NCI-H1092 (cell line): Measurements from ENCODE around the gene ZBTB39.
"Not testable (repeated sequence)": the region's sequence is repeated elsewhere in the genome, so short reads cannot be mapped to it uniquely, and the experiment has no call there.

Experiments used
- DNase-seq: peaks from one replicate; lab custom pipeline; 2025; lab: John Stamatoyannopoulos, UW

Gene ZBTB39

DNA sequence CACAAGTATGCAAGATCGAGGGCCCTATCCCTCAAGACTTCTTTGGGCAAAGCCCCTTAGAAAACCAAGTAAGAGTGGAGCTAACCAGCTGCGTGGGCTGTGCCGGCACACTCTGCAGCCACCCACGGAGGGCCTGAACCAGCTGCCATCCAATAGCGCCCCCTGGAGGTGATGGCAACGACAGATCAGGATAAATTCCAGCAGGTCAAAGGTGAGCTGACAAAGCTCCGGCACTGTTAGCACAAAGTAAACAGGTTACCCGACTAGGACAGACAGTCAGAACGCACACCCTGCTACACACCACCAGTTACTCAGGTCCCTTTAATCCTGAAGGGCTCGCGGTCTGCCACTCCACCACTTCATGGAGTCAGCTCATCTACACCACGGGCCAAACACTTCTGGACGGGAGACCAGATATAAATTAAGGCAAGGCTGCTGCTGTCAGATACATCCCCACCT, 4.9 kb downstream of the ZBTB39 start:
- no peak for DNase-seq

DNA sequence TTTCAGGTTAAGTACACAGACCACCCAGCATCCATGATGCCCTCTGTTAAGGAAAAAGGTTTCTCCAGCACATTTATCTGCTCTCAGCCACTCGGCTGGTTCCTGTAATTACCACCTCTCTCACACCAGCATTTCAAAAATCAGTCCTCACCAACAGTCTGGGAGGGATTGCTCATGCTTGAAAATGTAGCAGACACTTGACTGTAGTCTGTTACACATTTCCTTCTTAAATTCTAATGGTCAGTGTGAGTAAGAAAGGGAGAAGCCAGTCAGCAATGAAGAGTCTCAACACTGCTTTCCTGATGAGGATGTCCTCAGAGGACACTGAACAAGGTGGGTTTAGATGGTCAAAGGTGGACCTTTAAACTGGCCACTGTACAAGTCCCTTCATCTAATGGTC, 6.0 kb downstream of the ZBTB39 start:
- DNase-seq: no peak

DNA sequence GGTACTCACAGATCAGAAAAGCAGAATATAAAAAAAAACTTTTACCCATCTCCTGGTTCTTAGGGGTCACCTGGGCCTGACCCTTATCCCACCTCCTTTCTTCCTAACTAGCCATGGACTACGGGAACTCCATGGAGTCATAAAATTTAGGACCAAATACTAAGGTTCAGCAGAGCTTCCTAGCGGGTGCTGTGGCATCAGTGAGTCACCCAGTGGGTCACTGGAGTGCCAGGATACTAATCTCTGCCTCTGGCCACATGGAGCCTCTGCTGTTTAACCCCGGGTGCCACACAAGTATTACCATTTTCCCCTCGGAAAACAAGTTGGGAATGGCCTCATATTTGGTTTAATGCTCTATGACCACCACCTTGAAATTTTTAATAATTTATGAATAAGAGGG, 6.9 kb downstream of the ZBTB39 start:
- DNase-seq: no peak

DNA sequence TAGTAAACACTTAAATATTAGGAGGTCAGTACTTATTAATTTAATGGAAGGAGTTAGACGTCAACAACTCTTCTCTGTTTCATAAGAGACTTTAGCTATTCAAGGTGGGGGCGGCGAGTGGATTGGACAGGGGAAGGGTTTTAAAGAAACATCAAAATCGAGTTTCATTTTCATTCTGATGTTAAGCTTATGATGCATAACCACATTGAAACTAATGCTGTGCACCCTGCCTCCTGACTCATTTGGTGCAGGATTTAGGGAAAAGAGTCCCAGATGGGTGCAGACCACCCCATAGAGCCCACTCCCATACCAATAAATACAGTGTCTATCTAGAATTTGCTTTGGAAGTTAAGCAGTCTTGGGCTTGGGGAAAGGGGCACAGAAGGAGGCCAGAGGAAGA, 7.4 kb downstream of the ZBTB39 start:
- no peak for DNase-seq

DNA sequence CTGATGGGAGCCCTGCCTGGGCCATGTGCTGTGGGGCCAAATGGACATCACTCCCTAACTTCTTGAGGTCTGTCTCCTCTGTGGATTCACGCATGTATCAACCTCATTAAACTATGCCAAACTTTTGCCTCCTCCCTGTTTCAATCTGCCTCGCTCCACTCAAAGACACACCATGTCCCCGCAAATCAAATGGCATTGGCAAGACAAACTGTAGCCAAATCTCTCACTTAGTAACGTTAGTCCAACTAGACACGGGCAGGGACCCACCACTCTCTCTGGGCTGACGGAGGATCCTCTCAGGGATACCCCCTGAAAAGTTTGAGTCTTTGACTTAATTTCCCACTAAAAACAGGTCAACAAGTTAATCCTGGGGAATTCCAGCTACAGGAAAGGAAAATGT, 8.0 kb downstream of the ZBTB39 start:
- no peak for DNase-seq

DNA sequence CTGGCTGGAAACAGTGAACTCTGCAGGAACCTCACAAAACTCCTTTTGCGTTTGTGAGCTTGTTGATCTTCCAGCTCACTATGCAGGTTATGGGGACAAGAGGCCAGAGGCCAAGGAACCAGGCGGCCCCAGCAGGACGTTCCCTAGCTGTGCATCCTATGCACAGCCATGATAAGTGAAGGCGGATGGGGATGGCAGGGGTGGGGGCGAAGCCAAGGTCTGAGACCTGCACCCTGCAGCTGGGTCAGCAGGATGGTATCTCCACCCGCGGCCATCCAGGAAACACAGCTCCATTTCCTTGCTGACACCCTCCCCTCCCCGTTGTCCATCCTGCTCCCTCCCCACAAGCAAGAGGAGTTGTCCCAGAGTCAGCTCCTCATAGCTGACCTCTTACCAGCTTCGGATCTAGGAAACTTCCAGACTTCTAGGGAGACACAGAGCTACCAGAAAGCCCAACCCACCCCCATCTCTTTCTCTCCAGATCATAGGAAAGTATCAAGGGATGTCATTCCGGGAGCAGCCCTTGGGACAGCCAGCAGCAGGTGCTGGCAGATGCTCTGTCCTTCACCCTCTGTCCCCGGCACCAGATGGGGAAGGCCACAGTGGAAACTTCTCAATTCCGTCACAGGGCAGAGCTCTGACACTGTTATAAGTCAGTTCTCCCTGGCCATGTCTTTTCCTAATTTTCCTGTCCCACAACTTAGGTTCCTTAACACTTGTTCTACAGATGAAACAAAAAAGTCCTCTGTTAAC, 9.4 kb downstream of the ZBTB39 start:
- DNase-seq: no peak

DNA sequence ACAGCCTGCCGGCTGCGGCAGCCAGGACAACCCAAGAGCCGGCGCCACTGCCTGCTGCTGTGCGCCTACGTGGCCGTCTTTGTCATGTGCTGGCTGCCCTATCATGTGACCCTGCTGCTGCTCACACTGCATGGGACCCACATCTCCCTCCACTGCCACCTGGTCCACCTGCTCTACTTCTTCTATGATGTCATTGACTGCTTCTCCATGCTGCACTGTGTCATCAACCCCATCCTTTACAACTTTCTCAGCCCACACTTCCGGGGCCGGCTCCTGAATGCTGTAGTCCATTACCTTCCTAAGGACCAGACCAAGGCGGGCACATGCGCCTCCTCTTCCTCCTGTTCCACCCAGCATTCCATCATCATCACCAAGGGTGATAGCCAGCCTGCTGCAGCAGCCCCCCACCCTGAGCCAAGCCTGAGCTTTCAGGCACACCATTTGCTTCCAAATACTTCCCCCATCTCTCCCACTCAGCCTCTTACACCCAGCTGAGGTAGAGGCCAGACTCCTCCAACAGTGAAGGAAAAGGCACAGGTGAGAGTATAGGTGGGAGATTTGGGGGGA, 10.3 kb downstream of the ZBTB39 start:
- no peak for DNase-seq

DNA sequence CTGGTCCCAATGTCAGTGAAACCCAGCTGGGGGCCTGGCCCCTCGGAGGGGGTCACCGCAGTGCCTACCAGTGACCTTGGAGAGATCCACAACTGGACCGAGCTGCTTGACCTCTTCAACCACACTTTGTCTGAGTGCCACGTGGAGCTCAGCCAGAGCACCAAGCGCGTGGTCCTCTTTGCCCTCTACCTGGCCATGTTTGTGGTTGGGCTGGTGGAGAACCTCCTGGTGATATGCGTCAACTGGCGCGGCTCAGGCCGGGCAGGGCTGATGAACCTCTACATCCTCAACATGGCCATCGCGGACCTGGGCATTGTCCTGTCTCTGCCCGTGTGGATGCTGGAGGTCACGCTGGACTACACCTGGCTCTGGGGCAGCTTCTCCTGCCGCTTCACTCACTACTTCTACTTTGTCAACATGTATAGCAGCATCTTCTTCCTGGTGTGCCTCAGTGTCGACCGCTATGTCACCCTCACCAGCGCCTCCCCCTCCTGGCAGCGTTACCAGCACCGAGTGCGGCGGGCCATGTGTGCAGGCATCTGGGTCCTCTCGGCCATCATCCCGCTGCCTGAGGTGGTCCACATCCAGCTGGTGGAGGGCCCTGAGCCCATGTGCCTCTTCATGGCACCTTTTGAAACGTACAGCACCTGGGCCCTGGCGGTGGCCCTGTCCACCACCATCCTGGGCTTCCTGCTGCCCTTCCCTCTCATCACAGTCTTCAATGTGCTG, 11.0 kb downstream of the ZBTB39 start:
- no peak for DNase-seq

DNA sequence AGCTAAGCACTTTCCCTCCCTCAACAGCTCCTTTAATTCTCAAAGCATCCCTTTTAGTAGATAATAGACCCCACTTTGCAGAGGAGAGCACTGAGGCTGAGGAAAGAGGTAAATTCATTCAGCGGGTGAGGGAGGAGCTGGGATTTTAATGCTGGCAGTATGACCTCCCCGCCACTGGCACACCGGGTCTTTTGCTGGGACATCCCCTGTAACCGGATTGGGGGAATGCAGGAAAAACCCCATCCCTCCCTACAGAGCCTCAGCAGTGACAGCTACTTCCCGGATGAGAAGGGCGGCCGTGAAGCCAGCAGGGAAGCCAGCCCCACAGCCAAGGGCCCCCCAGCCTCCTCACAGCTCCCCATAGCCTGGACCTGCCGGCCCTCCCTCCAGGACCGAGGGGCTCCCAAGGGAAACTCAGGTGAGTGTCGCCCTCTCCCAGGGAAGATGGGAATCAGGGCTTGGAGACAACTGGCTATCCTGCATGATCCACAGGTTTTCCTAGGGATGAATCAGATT, 12.1 kb downstream of the ZBTB39 start:
- DNase-seq: no peak

DNA sequence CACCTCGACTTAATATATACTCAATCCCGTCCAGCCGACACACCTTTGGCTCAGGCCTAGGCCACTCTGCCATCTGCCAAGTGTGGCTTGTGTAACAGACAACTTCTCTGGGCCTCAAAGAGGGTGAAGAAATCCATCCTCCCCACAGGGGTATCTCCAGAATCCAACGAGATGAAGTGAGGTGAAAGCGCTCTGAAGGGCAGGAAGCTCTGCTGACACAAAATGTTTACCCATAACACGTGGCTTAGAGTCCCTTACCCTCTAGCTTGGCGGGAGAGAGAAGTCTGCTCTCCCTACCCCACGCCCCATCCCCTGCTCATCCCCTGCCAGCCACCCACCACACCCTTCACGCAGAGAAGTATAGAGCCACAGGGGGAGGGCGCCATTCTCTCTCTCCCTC, 13.0 kb downstream of the ZBTB39 start:
- DNase-seq: no peak

DNA sequence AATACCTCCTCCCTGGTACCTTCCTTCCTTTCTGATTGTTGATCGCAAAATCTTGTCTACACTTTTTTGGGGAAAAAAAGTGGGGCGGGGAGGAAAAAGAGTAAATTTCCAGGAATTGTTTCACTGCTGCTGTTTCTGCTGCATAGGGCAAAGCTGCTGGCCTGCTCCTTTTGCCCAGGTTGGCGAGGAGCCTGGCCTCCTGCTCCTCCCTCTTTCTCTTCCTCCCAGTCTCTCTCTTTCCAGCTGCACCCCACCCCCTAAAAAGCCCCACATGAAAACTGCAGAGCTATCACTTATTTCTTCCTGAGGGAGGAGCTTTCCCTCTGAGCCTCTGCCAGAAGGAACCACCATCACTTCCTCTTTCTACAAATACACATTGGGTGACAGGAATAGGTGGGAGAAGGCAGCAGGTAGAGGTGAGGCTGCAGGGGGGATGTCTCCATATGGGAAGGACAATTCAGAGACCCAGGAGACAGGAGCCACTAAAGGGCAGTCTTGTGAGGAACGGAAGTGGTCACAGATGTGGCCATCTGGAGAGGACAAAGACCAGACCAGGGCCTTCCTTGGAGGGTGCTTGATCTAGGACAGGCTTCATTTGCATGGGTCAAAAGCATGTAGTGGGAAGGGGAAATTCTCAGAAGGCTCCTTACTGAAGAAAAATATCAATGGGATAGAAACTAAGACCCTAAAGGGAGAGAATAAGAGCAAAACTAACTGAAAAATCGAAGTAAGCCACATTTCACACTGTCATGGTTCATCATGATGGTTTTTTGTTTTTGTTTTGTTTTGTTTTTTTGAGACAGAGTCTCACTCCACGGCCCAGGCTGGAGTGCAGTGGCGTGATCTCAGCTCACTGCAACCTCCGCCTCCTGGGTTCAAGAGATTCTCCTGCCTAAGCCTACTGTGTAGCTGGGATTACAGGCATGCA, 14.8 kb downstream of the ZBTB39 start:
- DNase-seq: no peak

DNA sequence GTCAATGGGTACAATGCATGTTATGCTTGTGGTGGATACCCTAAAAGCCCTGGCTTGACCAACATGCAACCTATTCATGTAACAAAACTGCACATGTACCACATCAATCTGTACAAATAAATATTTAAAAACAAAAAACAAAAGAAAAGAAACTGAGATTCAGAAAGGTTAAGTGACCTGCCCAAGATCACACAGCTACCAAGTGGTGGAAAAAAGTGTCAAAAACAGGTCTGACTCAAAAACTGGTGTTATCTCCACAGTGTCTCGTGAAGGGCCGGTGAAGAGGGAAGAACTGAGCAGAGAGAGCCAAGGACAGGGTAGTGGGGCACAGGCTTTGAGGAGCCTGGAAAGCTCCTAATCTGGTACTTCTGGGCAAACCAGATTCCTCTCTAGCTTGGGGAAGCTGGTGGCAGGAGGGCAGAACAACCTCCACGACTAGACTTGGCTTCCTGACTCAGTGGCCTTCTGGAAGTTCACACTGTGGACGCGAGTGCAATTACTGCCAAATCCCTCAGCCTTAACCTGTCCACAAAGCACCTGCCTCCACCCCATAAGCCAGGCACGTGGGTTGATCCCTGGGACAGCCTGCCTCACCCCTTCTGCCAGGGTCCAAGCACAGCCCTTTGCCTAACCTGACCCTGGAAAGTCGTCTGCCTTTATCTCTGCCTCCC, 15.6 kb downstream of the ZBTB39 start:
- DNase-seq: no peak

DNA sequence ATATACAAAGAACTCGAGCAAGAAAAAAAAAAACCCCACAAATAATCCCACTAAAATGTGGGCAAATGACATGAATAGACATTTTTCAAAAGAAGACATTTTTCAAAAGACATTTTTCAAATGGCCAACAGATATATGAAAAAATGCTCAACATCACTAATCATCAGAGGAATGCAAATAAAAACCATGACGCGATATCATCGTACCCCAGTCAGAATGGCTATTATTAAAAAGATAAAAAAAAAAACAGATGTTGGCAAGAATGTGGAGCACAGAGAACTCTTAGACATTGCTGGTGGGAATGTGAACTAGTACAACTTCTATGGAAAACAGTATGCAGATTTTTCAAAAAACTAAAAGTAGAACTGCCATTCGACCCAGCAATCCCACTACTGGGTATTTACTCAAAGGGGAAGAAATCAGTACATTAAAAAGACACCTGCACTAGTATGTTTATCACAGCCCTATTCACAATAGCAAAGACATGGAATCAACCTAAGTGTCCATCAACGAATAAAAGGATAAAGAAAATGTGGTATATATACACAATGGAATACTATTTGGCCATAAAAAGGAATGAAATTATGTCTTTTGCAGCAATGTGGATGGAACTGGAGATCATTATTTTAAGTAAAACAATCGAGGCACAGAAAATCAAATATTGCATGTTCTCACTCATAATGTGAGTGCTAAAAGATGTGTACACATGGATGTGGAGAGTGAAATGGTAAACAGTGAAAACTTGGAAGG, 16.3 kb downstream of the ZBTB39 start:
- DNase-seq: no peak

DNA sequence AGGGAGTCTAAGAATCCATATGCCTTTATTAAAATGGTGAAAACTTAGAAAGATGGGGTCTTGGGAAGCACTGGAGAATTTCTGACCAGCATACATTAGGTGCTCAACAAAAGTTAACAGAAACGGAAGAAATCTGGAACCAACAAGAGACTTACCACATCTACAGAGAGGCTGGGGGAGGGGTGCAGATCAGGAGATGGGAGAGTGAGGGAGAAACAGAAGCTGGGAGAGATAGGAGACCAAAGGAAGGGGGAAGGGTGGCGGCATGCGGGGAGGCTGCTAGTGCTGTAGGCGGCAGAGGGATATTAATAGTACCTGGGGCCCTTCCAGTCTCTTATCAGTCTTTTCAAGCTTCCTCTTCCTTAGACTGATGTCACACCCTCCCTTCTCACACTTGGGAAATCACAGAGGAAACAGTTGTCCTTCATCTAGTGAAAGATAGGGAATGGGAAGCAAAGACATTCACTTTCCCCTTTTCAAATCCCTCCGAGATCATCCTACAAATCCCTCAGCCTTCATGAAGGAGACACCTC, 18.1 kb downstream of the ZBTB39 start:
- no peak for DNase-seq

DNA sequence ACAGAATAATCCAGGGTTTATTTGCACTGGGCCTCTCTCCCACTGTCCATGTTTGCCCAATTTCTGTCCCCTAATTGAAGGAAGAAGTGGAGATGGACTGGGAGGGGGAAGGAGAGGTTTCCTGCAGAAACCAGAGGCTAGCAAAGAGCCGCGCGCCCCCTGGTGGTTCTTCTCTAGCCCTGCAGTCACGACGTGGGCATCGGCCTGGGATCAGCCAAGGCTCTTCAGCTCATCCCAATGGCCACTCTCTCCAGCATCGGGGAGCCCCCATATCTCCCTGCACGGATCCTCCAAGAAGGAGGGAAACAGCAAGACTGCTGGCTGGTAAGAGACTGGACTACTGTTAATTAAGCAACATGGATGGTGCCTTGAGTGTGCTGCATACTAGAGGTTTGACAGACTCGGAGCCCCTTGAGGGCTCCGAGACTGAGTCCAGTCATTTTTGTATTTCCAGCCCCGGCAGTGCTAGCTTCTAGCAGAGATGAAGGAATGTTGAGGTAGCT, 18.7 kb downstream of the ZBTB39 start:
- peak; percentile 19 for DNase-seq

DNA sequence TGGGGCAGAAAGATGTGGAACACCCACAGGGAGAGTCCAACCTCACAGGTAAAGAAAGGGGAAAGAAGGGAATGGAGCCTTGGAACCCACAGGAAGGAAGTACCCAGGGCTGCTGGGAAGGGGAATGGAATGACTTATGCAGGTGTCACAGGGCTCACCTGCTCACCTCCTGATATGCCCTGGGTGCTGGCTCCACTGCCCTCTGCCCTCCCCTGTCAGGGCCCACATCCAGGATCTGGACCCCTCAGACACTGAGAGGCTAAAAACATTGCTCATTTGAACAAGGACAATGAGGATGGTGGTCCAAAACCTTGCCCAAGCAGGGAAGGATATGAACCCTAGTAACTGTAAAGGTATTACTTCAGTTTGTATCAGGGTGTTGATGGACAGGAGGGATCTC, 19.3 kb downstream of the ZBTB39 start:
- no peak for DNase-seq

DNA sequence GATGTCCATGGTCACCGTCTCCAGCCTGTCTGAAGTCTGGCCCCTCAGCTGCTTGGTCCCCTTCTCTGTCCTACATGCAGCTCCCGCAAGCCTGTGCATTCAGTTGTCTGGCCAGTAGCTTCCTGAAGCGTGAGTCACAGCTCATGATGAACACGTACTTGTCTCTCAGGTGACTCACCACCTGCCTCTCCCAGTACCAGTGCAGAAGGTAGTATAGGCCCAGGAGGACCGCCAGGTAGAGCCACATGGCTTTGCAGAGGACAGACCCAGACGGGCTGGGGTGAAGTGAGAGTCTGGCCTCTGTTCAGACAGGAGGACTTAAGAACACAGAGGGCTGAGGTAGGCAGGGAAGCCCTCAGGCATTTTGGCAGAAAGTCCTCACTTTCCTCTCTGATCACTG, 20.6 kb downstream of the ZBTB39 start:
- DNase-seq: not testable (repeated sequence)

DNA sequence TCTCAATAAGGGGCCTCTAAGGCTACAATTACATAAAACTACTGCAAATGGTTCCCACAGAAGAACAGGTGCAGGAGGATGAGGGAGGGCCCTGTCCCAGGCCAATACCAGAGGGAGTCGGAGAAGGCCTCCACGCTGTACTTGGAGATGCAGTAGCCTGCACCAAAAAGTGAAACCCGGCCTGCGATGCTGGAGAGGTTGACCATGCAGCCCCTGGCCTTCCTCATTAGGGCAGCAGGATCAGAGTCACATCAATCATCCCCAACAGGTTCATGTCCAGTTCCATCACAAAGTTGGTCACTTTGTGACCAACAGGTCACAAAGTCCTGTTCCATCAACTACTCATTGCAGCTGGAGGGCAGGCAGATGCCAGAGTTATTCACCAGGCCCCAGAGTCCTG, 23.0 kb downstream of the ZBTB39 start:
- DNase-seq: no peak

DNA sequence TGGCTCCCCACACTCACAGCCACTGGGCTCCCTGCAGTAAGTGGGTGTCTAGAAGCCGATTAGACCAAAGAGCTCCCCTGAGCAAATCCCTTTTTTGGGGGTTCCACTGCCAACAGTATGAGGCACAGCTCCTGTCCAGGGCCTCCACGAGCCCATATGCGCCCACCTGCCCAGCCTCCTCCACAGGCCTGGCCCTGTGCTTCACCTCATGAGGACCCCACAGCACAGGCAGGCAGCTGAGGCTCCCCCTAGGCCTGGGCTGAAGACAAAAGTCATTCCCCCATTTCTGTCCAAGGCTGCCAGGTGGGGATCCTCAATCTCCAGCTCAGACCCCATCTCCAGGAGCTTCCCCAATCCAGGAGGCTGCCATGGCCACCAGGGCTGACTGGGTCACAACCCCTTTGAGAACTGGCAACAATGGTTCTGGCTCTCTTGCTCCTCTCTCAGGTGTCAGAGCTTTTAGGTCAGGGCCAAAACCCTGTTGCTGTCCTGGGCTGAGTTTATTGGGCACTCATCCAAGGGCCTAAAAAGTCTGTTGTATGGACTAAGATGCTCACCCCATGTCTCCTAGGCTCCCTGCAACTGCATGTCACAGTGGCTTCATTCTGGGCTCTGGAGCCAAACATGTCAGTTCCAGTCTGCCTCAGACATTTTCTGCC, 23.6 kb downstream of the ZBTB39 start:
- not testable (repeated sequence) for DNase-seq
